GM12864 (cell line): ENCODE measurements around the gene KRTAP5-6.

Experiments used
- DNase-seq: peaks from one replicate; pipeline ENCODE4 v3.0.0-alpha.2; 2011; ENCODE audit warnings: low read depth
- H3K4me3 ChIP-seq: 2 replicates; pipeline ENCODE4 v1.5.1; 2011; ENCODE audit warnings: mild to moderate bottlenecking, low read depth, low read length, control low read depth
- TF ChIP-seq, protein P1 (sequence below): IDR thresholded peaks from 2 replicates; pipeline ENCODE4 v1.5.1; 2011; ENCODE audit warnings: low read depth, mild to moderate bottlenecking, moderate library complexity, low read length, control low read depth, inconsistent platforms; ENCODE audit errors: missing control alignments

Gene KRTAP5-6

DNA sequence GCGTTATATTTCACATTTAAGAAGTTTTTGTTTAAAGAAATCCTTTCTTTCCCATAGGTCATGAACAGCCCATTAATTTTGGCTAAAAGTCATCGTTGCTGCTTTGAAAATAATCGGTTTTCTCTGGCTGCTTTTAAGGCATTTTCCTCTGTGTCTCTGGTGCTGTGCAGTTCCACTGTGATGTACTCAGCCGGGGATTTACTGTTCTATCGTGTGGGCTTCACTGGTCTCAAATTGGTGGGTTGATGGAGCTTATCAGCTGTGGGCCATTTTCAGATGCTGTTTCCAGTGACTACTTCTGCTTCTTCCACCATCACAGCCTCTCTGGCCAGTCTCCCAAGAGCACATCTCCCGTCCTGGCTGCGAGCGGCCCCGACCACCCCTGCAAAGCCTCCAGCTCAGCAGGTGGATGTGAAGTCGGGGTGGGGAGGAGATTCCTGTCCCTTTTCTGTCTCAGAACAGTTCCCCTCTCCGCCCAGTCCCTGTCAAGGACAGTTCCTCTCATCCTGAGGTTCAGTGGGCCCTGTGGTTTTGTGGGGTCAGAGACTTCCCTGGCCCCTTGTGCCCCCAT lies 33.1 kb downstream of the KRTAP5-6 start:
- no peak for DNase-seq
- no peak overlapping the region for H3K4me3 ChIP-seq
- TF ChIP-seq, protein P1, sequence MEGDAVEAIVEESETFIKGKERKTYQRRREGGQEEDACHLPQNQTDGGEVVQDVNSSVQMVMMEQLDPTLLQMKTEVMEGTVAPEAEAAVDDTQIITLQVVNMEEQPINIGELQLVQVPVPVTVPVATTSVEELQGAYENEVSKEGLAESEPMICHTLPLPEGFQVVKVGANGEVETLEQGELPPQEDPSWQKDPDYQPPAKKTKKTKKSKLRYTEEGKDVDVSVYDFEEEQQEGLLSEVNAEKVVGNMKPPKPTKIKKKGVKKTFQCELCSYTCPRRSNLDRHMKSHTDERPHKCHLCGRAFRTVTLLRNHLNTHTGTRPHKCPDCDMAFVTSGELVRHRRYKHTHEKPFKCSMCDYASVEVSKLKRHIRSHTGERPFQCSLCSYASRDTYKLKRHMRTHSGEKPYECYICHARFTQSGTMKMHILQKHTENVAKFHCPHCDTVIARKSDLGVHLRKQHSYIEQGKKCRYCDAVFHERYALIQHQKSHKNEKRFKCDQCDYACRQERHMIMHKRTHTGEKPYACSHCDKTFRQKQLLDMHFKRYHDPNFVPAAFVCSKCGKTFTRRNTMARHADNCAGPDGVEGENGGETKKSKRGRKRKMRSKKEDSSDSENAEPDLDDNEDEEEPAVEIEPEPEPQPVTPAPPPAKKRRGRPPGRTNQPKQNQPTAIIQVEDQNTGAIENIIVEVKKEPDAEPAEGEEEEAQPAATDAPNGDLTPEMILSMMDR: no peak

DNA sequence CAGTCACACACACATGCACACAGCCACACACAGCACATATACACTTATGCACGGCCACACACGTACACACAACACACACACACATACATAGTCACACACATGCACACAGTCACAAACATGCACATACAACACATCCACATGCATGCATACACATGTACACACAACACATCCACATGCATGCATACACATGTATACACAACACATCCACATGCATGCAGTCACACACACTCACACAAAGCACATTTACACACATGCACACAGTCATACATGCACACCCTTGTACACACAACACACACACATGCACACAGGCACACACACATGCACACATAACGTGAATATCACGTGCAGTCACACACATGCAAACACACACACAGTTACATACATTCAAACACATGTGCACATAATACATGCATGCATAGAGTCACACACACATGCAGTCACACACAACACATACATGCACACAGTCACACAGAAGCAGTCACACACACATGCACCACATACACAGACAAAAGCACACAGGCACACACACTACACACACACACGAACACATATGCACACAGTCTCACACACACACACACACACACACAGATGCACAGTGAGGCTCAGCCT lies 34.6 kb downstream of the KRTAP5-6 start:
- H3K4me3 ChIP-seq: no peak overlapping the region
- no peak for DNase-seq
- TF ChIP-seq, protein P1: no peak

GRCh38 chr11:1732418-1733008 lies 35.5 kb downstream of the KRTAP5-6 start:
- TF ChIP-seq, protein P1: no peak
- DNase-seq: no peak
- no peak overlapping the region for H3K4me3 ChIP-seq

DNA sequence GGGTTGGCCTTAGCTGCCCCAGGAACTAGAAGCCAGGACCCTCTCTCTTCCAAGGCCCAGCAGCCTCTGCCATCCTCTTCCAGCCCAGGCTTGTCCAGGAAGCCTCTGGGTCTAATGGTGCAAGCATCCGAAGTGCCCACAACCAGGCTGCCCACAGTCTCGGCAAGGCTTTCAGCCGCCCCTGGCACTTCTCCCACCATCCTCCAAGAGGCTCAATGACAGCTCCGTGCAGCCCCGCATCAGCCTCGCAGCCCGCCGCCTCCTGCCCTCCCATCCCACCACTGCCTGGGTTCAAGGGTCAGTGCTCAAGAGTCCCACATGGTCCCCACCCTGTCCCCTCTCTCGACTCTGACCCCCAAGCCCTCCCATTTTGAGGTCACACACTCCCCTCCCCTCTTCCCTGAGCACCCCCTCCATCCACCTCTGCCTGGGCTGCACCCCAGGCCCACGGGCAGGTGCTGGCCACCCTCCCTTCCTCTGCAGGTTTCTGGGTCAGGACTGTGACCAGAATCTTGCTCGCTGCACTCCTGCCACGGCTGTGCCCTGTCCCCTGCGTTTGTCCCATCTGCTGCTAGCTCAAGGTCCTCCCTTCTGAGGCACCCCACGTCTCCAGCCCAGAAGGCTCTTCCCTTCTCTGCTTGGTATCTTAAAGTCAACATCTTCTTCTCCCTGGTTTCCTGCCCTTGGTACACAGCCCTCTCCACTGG lies 36.2 kb downstream of the KRTAP5-6 start:
- TF ChIP-seq, protein P1: no peak
- DNase-seq: no peak
- H3K4me3 ChIP-seq: no peak overlapping the region

DNA sequence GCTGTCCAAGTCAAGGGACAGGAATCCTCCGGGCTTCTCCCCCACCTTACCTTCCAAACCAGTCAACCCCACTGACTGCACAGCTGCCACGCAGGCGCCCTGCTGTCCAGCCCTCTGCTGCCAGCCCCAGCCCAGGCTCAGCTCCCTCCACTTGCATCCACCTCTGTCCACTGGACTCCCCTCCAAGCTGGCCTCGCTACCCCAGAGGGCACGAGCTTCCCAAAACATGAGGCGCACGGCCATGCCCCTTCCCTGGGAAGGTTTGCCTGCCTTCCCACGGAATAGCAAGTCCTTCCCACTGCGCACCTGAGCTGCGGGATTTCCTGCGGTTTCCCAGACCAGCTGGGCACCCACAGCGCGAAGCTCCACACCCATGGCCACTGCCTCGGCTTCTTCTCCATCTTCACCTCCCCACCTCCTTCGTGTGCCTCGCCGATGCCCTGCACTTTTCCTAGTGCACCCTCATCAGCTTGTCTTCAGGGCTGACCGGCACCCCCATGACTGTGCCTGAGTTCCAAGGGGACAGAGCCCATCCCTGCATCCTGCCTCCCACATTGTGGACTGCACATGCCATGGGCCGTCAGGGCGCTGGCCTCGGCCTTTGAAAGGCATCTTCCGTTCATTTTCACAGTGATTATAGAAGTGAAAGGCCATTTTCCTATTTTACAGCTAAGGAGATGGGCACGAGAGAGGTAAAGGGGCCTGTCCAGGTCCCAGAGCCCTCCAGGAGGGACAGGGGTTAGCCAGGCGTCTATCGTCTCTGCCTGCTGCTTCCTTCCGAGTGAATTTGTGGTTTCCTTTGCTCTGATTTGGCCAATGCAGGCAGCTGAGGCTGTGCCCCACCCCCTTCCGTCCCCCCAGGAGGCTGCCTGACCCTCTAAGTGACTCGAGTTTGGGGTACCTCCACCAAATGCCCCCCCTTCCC lies 37.0 kb downstream of the KRTAP5-6 start:
- TF ChIP-seq, protein P1: no peak
- H3K4me3 ChIP-seq: no peak overlapping the region
- no peak for DNase-seq

- DNase-seq: no peak
- H3K4me3 ChIP-seq: no peak overlapping the region
- TF ChIP-seq, protein P1: no peak
Observed at GRCh38 chr11:1734641-1735081, 37.7 kb downstream of the KRTAP5-6 start.
